CD4-positive, alpha-beta memory T cell (primary cell): ENCODE results near the gene TBX3. TPM values are rescaled to one million over a fixed set of nuclear protein-coding genes. Genes with fewer than 3 reads are reported as not detected.

Source experiments
- CTCF ChIA-PET: fragments of 350-600 bp; sonication (Branson Sonifier 250); formaldehyde crosslinking; loops from one replicate; lab custom pipeline; 2021; ENCODE audit warnings: inconsistent platforms; ENCODE audit not compliant: partially characterized antibody; lab: Charles Lee
- POLR2A ChIA-PET: fragments of 350-600 bp; sonication (Branson Sonifier 250); formaldehyde crosslinking; loops from one replicate; lab custom pipeline; 2021; ENCODE audit not compliant: partially characterized antibody; lab: Charles Lee
- DNase-seq, 5 donors: peaks; one replicate each; pipeline versions ENCODE4 v3.0.0 to v3.0.0-alpha.2; 2020 to 2022; ENCODE audit warnings: mixed read lengths in 1 of 5
- H3K27ac ChIP-seq: one replicate; pipeline ENCODE4 v1.7.0; 2013; ENCODE audit warnings: low read depth, low read length
- H3K27me3 ChIP-seq: 2 replicates; pipeline ENCODE4 v1.7.0; 2013; ENCODE audit warnings: mild to moderate bottlenecking, low read length, moderate library complexity; ENCODE audit not compliant: insufficient read depth
- H3K36me3 ChIP-seq: 2 replicates; pipeline ENCODE4 v1.7.0; 2013; ENCODE audit warnings: mild to moderate bottlenecking, low read length, moderate library complexity; ENCODE audit not compliant: insufficient read depth
- H3K4me1 ChIP-seq: 2 replicates; pipeline ENCODE4 v1.7.0; 2013; ENCODE audit warnings: mild to moderate bottlenecking, low read length, moderate library complexity; ENCODE audit not compliant: insufficient read depth
- H3K4me3 ChIP-seq, 2 donors: one replicate each; pipeline ENCODE4 v1.7.0; 2013; ENCODE audit warnings: low read length in 2 of 2, mild to moderate bottlenecking in 1 of 2
- H3K9me3 ChIP-seq, 2 donors: one replicate each; pipeline ENCODE4 v1.7.0; 2013; ENCODE audit warnings: low read length in 2 of 2, control low read depth in 1 of 2; ENCODE audit not compliant: control insufficient read depth in 1 of 2
- H3K27ac Mint-ChIP-seq, 7 donors: one replicate each; pipeline ENCODE4 v1.8.0; 2020 to 2021; ENCODE audit warnings: mixed read lengths in 7 of 7, mild to moderate bottlenecking in 6 of 7, inconsistent platforms in 3 of 7, moderate library complexity in 3 of 7
- H3K27me3 Mint-ChIP-seq, 2 donors: one replicate each; pipeline ENCODE4 v1.8.0; 2020 to 2021; ENCODE audit warnings: mixed read lengths in 2 of 2
- H3K36me3 Mint-ChIP-seq, 2 donors: one replicate each; pipeline ENCODE4 v1.8.0; 2020 to 2021; ENCODE audit warnings: mixed read lengths in 2 of 2, inconsistent platforms in 1 of 2, mild to moderate bottlenecking in 1 of 2
- H3K4me1 Mint-ChIP-seq, 4 donors: one replicate each; pipeline ENCODE4 v1.8.0; 2020 to 2021; ENCODE audit warnings: mixed read lengths in 4 of 4, mild to moderate bottlenecking in 1 of 4
- H3K4me3 Mint-ChIP-seq, 8 donors: one replicate each; pipeline ENCODE4 v1.8.0; 2020 to 2021; ENCODE audit warnings: mixed read lengths in 8 of 8, mild to moderate bottlenecking in 7 of 8, moderate library complexity in 6 of 8, inconsistent platforms in 3 of 8
- H3K9me3 Mint-ChIP-seq, 8 donors: one replicate each; pipeline ENCODE4 v1.8.0; 2020 to 2021; ENCODE audit warnings: mixed read lengths in 8 of 8, mild to moderate bottlenecking in 5 of 8, inconsistent platforms in 3 of 8, moderate library complexity in 1 of 8
- intact Hi-C: fragments of 100-400 bp; cut with micrococcal nuclease; formaldehyde crosslinking; loops from one replicate; pipeline ENCODE4 v1.15.1; 2023
- polyA plus RNA-seq, 2 donors: library from polyadenylated mRNA; unstranded; fragments of 300-500 nt; fragmentation: Illumina TruSeq; gene quantifications; one replicate each; pipeline ENCODE4 v1.2.3, GENCODE V29; 2021
- total RNA-seq, 2 experiments: library from RNA; stranded (reverse); gene quantifications; one replicate each; pipeline ENCODE4 v1.2.3, GENCODE V29; 2021

Gene TBX3
- total and polyA plus RNA-seq, 4 experiments from 2014 or later = not detected

DNA sequence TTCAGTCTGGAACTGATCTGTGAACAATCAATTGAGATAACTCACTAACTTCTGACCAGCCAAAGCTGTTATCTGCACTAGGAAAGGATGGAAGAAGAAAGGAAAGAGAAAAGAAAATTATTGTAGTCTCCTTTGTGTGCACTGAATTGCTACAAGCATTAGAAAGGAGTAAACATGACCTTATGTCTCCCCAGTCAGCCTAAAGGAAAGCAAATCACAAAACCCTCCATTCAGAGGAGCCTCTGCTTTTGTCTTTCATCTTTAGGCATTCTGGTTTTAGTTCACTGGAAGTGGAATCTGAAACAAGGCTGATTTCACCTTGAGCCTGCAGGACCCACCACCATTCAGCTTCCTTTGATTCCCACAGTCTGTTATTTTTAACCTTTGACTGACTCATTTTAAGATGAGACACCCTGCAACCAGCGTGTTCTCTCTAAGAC lies 26.0 kb downstream of the TBX3 start:
- Mint-ChIP-seq H3K4me3 (no peak overlapping the region), H3K27ac (no peak overlapping the region), H3K9me3 (peaks cover 0 to 6% (median 0%) of the 10 kb centered on the region in 8 donors), H3K36me3 (no peaks in the 10 kb centered on the region), H3K27me3 (peaks cover 11 to 21% of the 10 kb centered on the region in 2 donors), H3K4me1 (peaks cover 0 to 2% (median 0%) of the 10 kb centered on the region in 4 donors)
- Histone ChIP-seq H3K9me3 (no peaks in the 10 kb centered on the region), H3K4me1 (no peaks in the 10 kb centered on the region), H3K27me3 (no peaks in the 10 kb centered on the region), H3K4me3 (no peak overlapping the region), H3K27ac (no peak overlapping the region), H3K36me3 (no peaks in the 10 kb centered on the region)
- intact Hi-C loops = no loop called here
- DNase-seq = no peak
- ChIA-PET CTCF (interaction anchor here (1.5 kb wide), 1 partner anchor 1260 kb away, joined by 4 read pairs; no protein-coding TSS in a partner anchor), POLR2A (no interaction called here)

DNA sequence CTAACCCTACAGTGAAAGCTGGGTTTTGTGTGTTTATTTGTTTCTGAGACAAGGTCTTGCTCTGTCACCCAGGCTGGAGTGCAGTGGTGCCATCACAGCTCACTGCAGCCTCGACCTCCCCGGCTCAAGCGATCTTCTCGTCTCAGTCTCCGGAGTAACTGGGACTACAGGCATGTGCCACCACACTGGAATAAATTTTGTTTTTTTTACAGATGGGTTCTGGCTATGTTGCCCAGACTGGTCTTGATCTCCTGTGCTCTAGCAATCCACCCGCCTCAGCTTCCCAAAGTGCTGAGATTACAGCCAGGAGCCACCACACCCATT lies 26.4 kb downstream of the TBX3 start:
- H3K27ac Mint-ChIP-seq = no peak overlapping the region
- peaks cover 8 to 16% of the 10 kb centered on the region in 2 donors for H3K27me3 Mint-ChIP-seq
- POLR2A ChIA-PET = no interaction called here
- Histone ChIP-seq H3K36me3 (no peaks in the 10 kb centered on the region), H3K4me1 (no peaks in the 10 kb centered on the region), H3K27ac (no peak overlapping the region), H3K4me3 (no peak overlapping the region), H3K9me3 (no peaks in the 10 kb centered on the region), H3K27me3 (no peaks in the 10 kb centered on the region)
- no peak for DNase-seq
- H3K9me3 Mint-ChIP-seq = peaks cover 0 to 6% (median 0%) of the 10 kb centered on the region in 8 donors
- CTCF ChIA-PET = interaction anchor here (1.5 kb wide), 1 partner anchor 1260 kb away, joined by 4 read pairs; no protein-coding TSS in a partner anchor
- H3K4me3 Mint-ChIP-seq = no peak overlapping the region
- no peaks in the 10 kb centered on the region for H3K4me1 Mint-ChIP-seq
- H3K36me3 Mint-ChIP-seq = no peaks in the 10 kb centered on the region
- intact Hi-C loops = no loop called here

DNA sequence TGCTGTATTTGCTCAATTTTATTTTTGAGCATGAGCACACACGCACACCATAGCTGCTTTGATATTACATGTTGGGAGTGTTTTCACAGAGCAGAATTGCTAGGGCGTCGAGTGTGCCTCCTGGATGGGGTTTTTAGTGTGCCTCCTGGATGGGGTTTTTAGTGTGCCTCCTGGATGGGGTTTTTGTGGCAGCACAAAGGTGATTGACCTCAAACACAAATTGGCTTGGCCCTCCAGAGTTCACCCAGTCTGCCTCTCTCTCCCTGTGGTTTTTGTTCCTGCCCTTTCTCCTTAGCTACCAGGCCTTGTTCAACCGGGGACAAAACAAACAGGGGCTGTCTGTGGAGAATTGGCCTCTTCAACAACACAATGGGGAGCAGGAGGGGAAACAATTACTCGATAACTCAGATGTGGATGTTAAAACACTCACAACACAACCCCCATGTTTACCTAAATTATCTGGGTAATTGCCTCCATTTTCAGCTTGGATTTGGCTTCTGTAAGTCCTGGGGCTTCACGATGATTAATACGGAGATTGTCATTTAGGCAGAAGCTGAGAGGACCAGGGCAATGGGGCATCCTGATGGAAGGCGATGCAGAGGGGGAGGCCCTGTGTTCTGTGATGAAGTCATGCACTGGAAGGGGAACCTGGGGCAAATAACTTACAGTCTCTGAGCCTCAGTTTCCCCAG lies 26.9 kb downstream of the TBX3 start:
- ChIA-PET POLR2A (no interaction called here), CTCF (interaction anchor here (1.5 kb wide), 1 partner anchor 1261 kb away, joined by 4 read pairs; no protein-coding TSS in a partner anchor)
- Mint-ChIP-seq H3K9me3 (peaks cover 0 to 6% (median 0%) of the 10 kb centered on the region in 8 donors), H3K27ac (no peak overlapping the region), H3K36me3 (no peaks in the 10 kb centered on the region), H3K4me3 (no peak overlapping the region), H3K4me1 (no peaks in the 10 kb centered on the region), H3K27me3 (peaks cover 6 to 14% of the 10 kb centered on the region in 2 donors)
- no peaks in the 10 kb centered on the region for H3K9me3 ChIP-seq
- DNase-seq = no peak
- no peak overlapping the region for H3K4me3 ChIP-seq
- H3K27me3 ChIP-seq = no peaks in the 10 kb centered on the region
- intact Hi-C loops = no loop called here
- H3K27ac ChIP-seq = no peak overlapping the region
- H3K4me1 ChIP-seq = no peaks in the 10 kb centered on the region
- H3K36me3 ChIP-seq = no peaks in the 10 kb centered on the region

DNA sequence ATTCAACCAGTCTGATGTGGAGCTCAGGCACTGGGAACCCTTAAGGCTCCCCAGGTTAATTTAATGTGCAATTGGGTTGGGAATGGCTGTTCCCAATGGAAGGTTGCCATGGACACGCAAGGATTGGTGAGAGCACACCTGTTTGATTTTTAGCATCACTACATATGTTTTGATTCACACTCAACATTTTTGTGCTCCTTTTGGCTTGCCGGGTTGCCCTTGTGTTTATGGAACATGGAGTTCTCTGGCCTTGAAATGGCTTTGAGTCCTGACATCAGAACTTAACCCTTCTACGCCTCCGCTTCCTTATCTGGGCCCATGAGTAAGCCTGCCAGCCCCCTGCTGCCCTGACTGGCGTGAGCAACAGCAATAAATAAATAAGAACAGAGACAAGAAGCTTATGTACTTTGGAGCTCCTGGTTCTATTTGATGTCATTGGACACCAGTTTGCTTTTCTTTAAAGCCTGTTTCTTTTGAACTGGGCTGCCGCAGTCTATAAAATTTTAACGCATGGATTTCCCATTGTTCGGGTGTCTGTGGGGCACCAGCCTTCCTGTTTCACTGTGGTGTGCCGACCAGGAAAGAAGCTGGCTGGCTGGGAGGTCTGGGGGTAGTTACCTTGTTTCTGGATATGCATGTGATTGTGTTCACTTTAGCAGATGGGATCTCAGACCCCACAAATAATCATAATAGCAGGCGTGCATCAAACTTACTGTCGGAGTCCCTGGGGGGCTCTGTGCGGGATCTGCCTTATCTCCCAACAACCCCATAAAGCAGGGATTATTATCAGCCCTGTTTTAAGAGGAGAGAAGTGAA lies 27.8 kb downstream of the TBX3 start:
- Histone ChIP-seq H3K27me3 (no peaks in the 10 kb centered on the region), H3K4me3 (no peak overlapping the region), H3K9me3 (no peaks in the 10 kb centered on the region), H3K4me1 (no peaks in the 10 kb centered on the region), H3K36me3 (no peaks in the 10 kb centered on the region), H3K27ac (no peak overlapping the region)
- CTCF ChIA-PET = interaction anchor here (1.5 kb wide), 1 partner anchor 1262 kb away, joined by 6 read pairs; no protein-coding TSS in a partner anchor
- H3K4me1 Mint-ChIP-seq = no peaks in the 10 kb centered on the region
- H3K36me3 Mint-ChIP-seq = no peaks in the 10 kb centered on the region
- intact Hi-C loops = no loop called here
- no peak overlapping the region for H3K4me3 Mint-ChIP-seq
- no peak overlapping the region for H3K27ac Mint-ChIP-seq
- peaks cover 0 to 6% (median 0%) of the 10 kb centered on the region in 8 donors for H3K9me3 Mint-ChIP-seq
- no peak for DNase-seq
- POLR2A ChIA-PET = no interaction called here
- peaks cover 6 to 16% of the 10 kb centered on the region in 2 donors for H3K27me3 Mint-ChIP-seq

DNA sequence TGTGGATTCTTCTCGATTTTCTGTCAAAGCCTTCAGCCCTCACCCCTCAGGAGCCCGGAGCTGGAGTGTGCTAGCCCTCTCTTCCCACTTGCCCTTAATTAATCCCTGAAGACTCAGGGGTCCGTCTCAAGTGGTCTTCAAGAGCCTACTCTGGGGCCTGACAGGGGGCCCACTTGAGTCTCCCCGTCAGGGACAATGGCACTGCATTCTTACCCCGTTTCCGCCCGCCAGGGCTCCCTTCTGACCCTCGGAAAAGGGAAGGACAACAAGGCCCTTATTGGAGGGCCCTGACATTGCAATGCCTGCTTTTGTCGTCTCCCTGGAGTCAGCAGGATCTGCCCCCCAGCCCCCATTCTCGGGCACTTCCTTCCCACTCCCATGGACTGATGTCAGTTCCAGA lies 34.4 kb downstream of the TBX3 start:
- H3K4me3 ChIP-seq = no peak overlapping the region
- H3K27ac ChIP-seq = no peak overlapping the region
- no peaks in the 10 kb centered on the region for H3K4me1 ChIP-seq
- POLR2A ChIA-PET = no interaction called here
- CTCF ChIA-PET = interaction anchor here (1.5 kb wide), 1 partner anchor 12 kb away, joined by 5 read pairs; no protein-coding TSS in a partner anchor
- Mint-ChIP-seq H3K9me3 (peaks cover 0 to 6% (median 0%) of the 10 kb centered on the region in 8 donors), H3K4me3 (no peak overlapping the region), H3K27me3 (peaks cover 4 to 10% of the 10 kb centered on the region in 2 donors), H3K27ac (no peak overlapping the region), H3K4me1 (no peaks in the 10 kb centered on the region), H3K36me3 (no peaks in the 10 kb centered on the region)
- no peaks in the 10 kb centered on the region for H3K27me3 ChIP-seq
- no peak for DNase-seq
- intact Hi-C loops = no loop called here
- no peaks in the 10 kb centered on the region for H3K36me3 ChIP-seq
- no peaks in the 10 kb centered on the region for H3K9me3 ChIP-seq

DNA sequence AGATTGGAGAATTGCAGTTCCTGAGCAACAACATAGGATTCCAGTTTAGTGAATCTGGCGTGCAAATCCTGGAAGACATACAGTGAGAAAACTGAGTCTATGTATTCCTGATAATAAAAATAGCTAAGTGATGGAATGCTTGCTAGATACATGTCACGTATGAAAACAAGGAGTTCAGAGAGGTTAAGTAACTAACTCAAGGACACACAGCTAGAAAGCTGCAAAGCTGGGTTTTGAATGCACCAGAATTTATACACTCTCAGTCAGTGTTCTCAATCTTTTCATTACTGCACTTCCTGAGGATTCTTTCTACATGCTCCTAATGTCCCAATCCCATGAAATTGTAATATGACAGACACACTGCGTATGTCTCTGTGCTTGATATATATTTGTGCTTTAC lies 35.3 kb downstream of the TBX3 start:
- Mint-ChIP-seq H3K27me3 (peaks cover 2 to 5% of the 10 kb centered on the region in 2 donors), H3K9me3 (peaks cover 0 to 6% (median 0%) of the 10 kb centered on the region in 8 donors), H3K4me3 (no peak overlapping the region), H3K4me1 (no peaks in the 10 kb centered on the region), H3K36me3 (no peaks in the 10 kb centered on the region), H3K27ac (no peak overlapping the region)
- intact Hi-C loops = no loop called here
- DNase-seq = no peak
- no peak overlapping the region for H3K4me3 ChIP-seq
- H3K27ac ChIP-seq = no peak overlapping the region
- H3K9me3 ChIP-seq = no peaks in the 10 kb centered on the region
- POLR2A ChIA-PET = no interaction called here
- no peaks in the 10 kb centered on the region for H3K27me3 ChIP-seq
- no peaks in the 10 kb centered on the region for H3K36me3 ChIP-seq
- no peaks in the 10 kb centered on the region for H3K4me1 ChIP-seq
- CTCF ChIA-PET = interaction anchor here (1.5 kb wide), 1 partner anchor 13 kb away, joined by 5 read pairs; no protein-coding TSS in a partner anchor

DNA sequence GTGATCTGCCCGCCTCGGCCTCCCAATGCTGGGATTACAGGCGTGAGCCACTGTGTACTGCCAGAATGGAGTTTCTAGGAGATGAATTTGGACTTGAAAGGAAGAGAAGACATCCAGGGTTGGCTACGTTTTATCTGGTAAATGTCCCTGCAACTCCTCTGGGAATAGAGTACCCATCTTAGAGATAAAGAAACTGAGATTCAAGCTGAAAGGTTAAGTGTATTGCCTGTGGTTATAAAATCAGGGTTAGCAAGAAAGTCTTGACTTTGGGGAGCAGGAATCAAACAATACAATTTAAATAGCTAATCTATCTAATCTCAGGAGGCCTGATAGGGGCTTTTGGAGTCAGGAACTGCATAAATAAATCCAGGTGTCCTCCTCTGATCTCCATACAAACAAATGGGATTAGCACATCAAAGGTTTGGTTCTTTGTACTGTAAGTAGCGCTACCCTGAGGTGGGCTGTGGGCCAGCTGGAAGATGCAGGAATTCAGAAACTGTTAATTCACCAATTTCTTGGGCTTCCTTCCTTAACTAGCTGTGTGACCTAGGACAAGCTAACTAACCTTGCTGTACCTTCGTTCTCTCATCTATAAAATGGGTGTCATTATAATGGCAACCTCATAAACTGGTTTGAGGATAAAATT lies 45.1 kb downstream of the TBX3 start:
- Histone ChIP-seq H3K4me1 (no peaks in the 10 kb centered on the region), H3K4me3 (no peak overlapping the region), H3K9me3 (no peaks in the 10 kb centered on the region), H3K27me3 (no peaks in the 10 kb centered on the region), H3K27ac (no peak overlapping the region), H3K36me3 (no peaks in the 10 kb centered on the region)
- no peak for DNase-seq
- intact Hi-C loops = no loop called here
- ChIA-PET POLR2A (no interaction called here), CTCF (no interaction called here)
- H3K4me3 Mint-ChIP-seq = no peak overlapping the region
- no peak overlapping the region for H3K27ac Mint-ChIP-seq
- H3K27me3 Mint-ChIP-seq = no peaks in the 10 kb centered on the region
- H3K36me3 Mint-ChIP-seq = no peaks in the 10 kb centered on the region
- H3K9me3 Mint-ChIP-seq = peaks cover 0 to 2% (median 0%) of the 10 kb centered on the region in 8 donors
- H3K4me1 Mint-ChIP-seq = no peaks in the 10 kb centered on the region
